IMR-90 (cell line): ENCODE results near the gene IQGAP2. TPM values are rescaled to one million over a fixed set of nuclear protein-coding genes. Genes with fewer than 3 reads are reported as not detected.

Experiments used
- ATAC-seq: fragments of 200-7000 bp; cut with Tn5 transposase; 2 replicates; pipeline ENCODE4 v1.9.1; 2020; ENCODE audit warnings: low read depth, mild to moderate bottlenecking, moderate library complexity
- BruUV-seq: library from RNA; stranded (reverse); fragments of 400-500 nt; replicated peaks from 2 replicates; lab custom pipeline; 2021; lab: Mats Ljungman, UMichigan
- CTCF ChIA-PET: fragments of 300-600 bp; formaldehyde crosslinking; extraction: SDS; loops from one replicate; lab custom pipeline; 2021; ENCODE audit warnings: antibody characterized with exemption; lab: Yijun Ruan, JAX
- POLR2A ChIA-PET: fragments of 300-600 bp; sonication (Branson Sonifier 250); formaldehyde crosslinking; loops from one replicate; lab custom pipeline; 2022; ENCODE audit warnings: antibody characterized with exemption; ENCODE audit not compliant: unreplicated experiment; lab: Charles Lee
- DNase-seq: peaks from one replicate; pipeline ENCODE4 v3.0.0; 2013
- H2AFZ ChIP-seq: replicated peaks from 2 replicates; pipeline ENCODE3; 2013; ENCODE audit warnings: low read length, mild to moderate bottlenecking; ENCODE audit not compliant: poor library complexity
- H2AK5ac ChIP-seq: 2 replicates; pipeline ENCODE4 v1.6.1; 2013; ENCODE audit warnings: low read depth, low read length, inconsistent platforms
- H2AK9ac ChIP-seq: replicated peaks from 2 replicates; pipeline ENCODE3; 2013; ENCODE audit warnings: mild to moderate bottlenecking, low read depth, low read length, moderate library complexity; ENCODE audit not compliant: poor library complexity
- H2BK120ac ChIP-seq: 2 replicates; pipeline ENCODE4 v1.6.1; 2013; ENCODE audit warnings: low read depth, low read length, inconsistent platforms
- H2BK15ac ChIP-seq: 3 replicates; pipeline ENCODE4 v1.6.1; 2013; ENCODE audit warnings: low read depth, low read length, inconsistent platforms
- H2BK20ac ChIP-seq: 2 replicates; pipeline ENCODE4 v1.6.1; 2013; ENCODE audit warnings: low read depth, mild to moderate bottlenecking, inconsistent platforms, low read length, moderate library complexity
- H2BK5ac ChIP-seq: 2 replicates; pipeline ENCODE4 v1.6.1; 2013; ENCODE audit warnings: mild to moderate bottlenecking, low read depth, low read length, inconsistent platforms; ENCODE audit not compliant: poor library complexity, severe bottlenecking
- H3K14ac ChIP-seq: replicated peaks from 2 replicates; pipeline ENCODE4 v1.6.1; 2013; ENCODE audit warnings: low read depth, low read length, inconsistent platforms
- H3K18ac ChIP-seq: 2 replicates; pipeline ENCODE4 v1.6.1; 2013; ENCODE audit warnings: low read depth, low read length, control low read depth
- H3K23ac ChIP-seq: 2 replicates; pipeline ENCODE4 v1.6.1; 2013; ENCODE audit warnings: low read depth, low read length, inconsistent platforms
- H3K27ac ChIP-seq: 2 replicates; pipeline ENCODE4 v1.5.1; 2013; ENCODE audit warnings: mild to moderate bottlenecking, control low read depth, low read length; ENCODE audit not compliant: insufficient read depth
- H3K27me3 ChIP-seq: 2 replicates; pipeline ENCODE4 v1.6.1; 2013; ENCODE audit warnings: low read length; ENCODE audit not compliant: control insufficient read depth, insufficient read depth
- H3K36me3 ChIP-seq: 2 replicates; pipeline ENCODE4 v1.6.1; 2013; ENCODE audit warnings: low read length, mixed read lengths; ENCODE audit not compliant: control insufficient read depth, insufficient read depth
- H3K4ac ChIP-seq: 2 replicates; pipeline ENCODE4 v1.6.1; 2013; ENCODE audit warnings: low read depth, low read length, inconsistent platforms
- H3K4me1 ChIP-seq: 2 replicates; pipeline ENCODE4 v1.6.1; 2013; ENCODE audit warnings: low read length, mixed read lengths; ENCODE audit not compliant: control insufficient read depth, insufficient read depth
- H3K4me2 ChIP-seq: 2 replicates; pipeline ENCODE4 v1.6.1; 2013; ENCODE audit warnings: low read depth, mild to moderate bottlenecking, control low read depth, low read length, moderate library complexity
- H3K4me3 ChIP-seq: 2 replicates; pipeline ENCODE4 v1.5.1; 2013; ENCODE audit warnings: low read depth, mild to moderate bottlenecking, control low read depth, low read length, moderate library complexity; ENCODE audit not compliant: insufficient read depth
- H3K56ac ChIP-seq: 2 replicates; pipeline ENCODE4 v1.6.1; 2013; ENCODE audit warnings: low read length, inconsistent platforms; ENCODE audit not compliant: insufficient read depth; ENCODE audit errors: extremely low read depth
- H3K79me1 ChIP-seq, 2 experiments: 2 replicates each; pipeline ENCODE4 v1.6.1; 2013; ENCODE audit warnings: low read length in 2 of 2, inconsistent platforms in 1 of 2, low read depth in 1 of 2
- H3K9ac ChIP-seq: 2 replicates; pipeline ENCODE4 v1.6.1; 2013; ENCODE audit warnings: low read depth, low read length, control low read depth
- H3K9me1 ChIP-seq: 2 replicates; pipeline ENCODE4 v1.6.1; 2013; ENCODE audit warnings: low read length, inconsistent platforms; ENCODE audit not compliant: insufficient read depth
- H3K9me3 ChIP-seq: 2 replicates; pipeline ENCODE4 v1.6.1; 2013; ENCODE audit warnings: low read length; ENCODE audit not compliant: control insufficient read depth, insufficient read depth
- H4K20me1 ChIP-seq: 2 replicates; pipeline ENCODE4 v1.6.1; 2013; ENCODE audit warnings: low read length, inconsistent platforms; ENCODE audit not compliant: insufficient read depth
- H4K5ac ChIP-seq: 2 replicates; pipeline ENCODE4 v1.6.1; 2013; ENCODE audit warnings: mild to moderate bottlenecking, low read depth, low read length, control low read depth
- H4K8ac ChIP-seq, 2 experiments: 2 replicates each; pipeline ENCODE4 v1.6.1; 2013; ENCODE audit warnings: low read depth in 2 of 2, low read length in 2 of 2, control low read depth in 1 of 2, inconsistent platforms in 1 of 2
- H4K91ac ChIP-seq: 2 replicates; pipeline ENCODE4 v1.6.1; 2013; ENCODE audit warnings: low read depth, low read length, inconsistent platforms; ENCODE audit not compliant: insufficient read depth
- BHLHE40 ChIP-seq: fragments of 150-350 bp; IDR thresholded peaks from 2 replicates; pipeline ENCODE4 v1.6.1; 2016; ENCODE audit warnings: mild to moderate bottlenecking, low read depth, low read length
- CEBPB ChIP-seq: IDR thresholded peaks from 2 replicates; pipeline ENCODE4 v1.6.1; 2012; ENCODE audit warnings: low read depth, low read length, improper control_type of control experiment
- MAFK ChIP-seq: IDR thresholded peaks from 2 replicates; pipeline ENCODE4 v1.6.1; 2012; ENCODE audit warnings: low read depth, low read length, improper control_type of control experiment
- MAZ ChIP-seq: IDR thresholded peaks from 2 replicates; pipeline ENCODE4 v1.6.1; 2012; ENCODE audit warnings: low read depth, mild to moderate bottlenecking, low read length, improper control_type of control experiment, moderate library complexity, borderline replicate concordance
- WGBS, 2 experiments: methylation state at CpG; one replicate each; pipeline versions ENCODE4 v1.1.5 to v1.1.7; 2013; ENCODE audit warnings: missing lambda C conversion rate in 2 of 2; ENCODE audit not compliant: insufficient read length in 1 of 2; ENCODE audit errors: extremely low coverage in 2 of 2; 5-methylcytosine and 5-hydroxymethylcytosine counted together
- dilution Hi-C: fragments of 300-500 bp; cut with HindIII; formaldehyde crosslinking; loops from one replicate; pipeline ENCODE4 v1.14.3; 2018; ENCODE audit warnings: low sequenced_read_pairs; ENCODE audit not compliant: unreplicated experiment
- in situ Hi-C: fragments of 300-500 bp; cut with MboI; formaldehyde crosslinking; loops from 3 replicates; pipeline ENCODE4 v1.14.3; 2019; ENCODE audit warnings: low sequenced_read_pairs, inconsistent platforms, mixed read lengths
- intact Hi-C: fragments of 100-400 bp; cut with micrococcal nuclease; formaldehyde crosslinking; loops from 2 replicates; pipeline ENCODE4 v1.10.0; 2022
- polyA plus RNA-seq, 3 experiments: library from polyadenylated mRNA; depleted of rRNA; stranded (reverse); fragments of >200 nt; gene quantifications; 2 replicates each; pipeline ENCODE4 v1.2.3, GENCODE V29; 2012; ENCODE audit warnings: low replicate concordance in 1 of 3
- total RNA-seq: library from RNA; depleted of rRNA; stranded (reverse); fragments of >200 nt; gene quantifications from 2 replicates; pipeline ENCODE4 v1.2.3, GENCODE V29; 2012

Gene IQGAP2
- total and polyA plus RNA-seq, 2 of the 4 experiments (the other 2 are of a cell fraction), result 0.21 to 0.36 TPM

GRCh38 chr5:76690704-76691466 lies 287.8 kb downstream of the IQGAP2 start:
- Histone ChIP-seq H3K27ac (peak overlapping the region; percentile 99), H2AK5ac (peak overlapping the region; percentile 100), H3K4me3 (no peak overlapping the region), H3K23ac (peak overlapping the region; percentile 93), H3K36me3 (no peaks in the 10 kb centered on the region), H4K8ac (peak overlapping the region; percentile 96 to 98), H2BK20ac (peak overlapping the region; percentile 99), H4K5ac (peak overlapping the region; percentile 99), H3K9ac (peak overlapping the region; percentile 15; the same call in 1 of the 2 replicates), H3K79me1 (peaks cover 0 to 8% of the 10 kb centered on the region in 2 experiments; a peak in 2 of 4 replicates), H2BK5ac (peak overlapping the region; percentile 100), H2BK120ac (peak overlapping the region; percentile 99), H2BK15ac (peak overlapping the region; percentile 95), H2AK9ac (peak overlapping the region; percentile 88), H3K9me1 (peaks cover 11% of the 10 kb centered on the region; the same call in 1 of the 2 replicates), H3K9me3 (no peaks in the 10 kb centered on the region), H3K4me2 (no peak overlapping the region), H2AFZ (no peak overlapping the region), H3K4me1 (peaks cover 27% of the 10 kb centered on the region), H3K56ac (peak overlapping the region; percentile 87), H4K91ac (peak overlapping the region; percentile 100), H3K4ac (peak overlapping the region; percentile 98), H3K18ac (peak overlapping the region; percentile 100), H3K14ac (peak overlapping the region; percentile 96), H3K27me3 (no peaks in the 10 kb centered on the region), H4K20me1 (no peaks in the 10 kb centered on the region)
- 83% methylated on average over 2 of the region's 7 CpGs; no CpG with 5 or more reads in 1 of the 2 experiments for WGBS, 2 experiments
- no TSS peak for BruUV-seq
- ATAC-seq (peak; percentile 3), DNase-seq (peak; percentile 72)
- TF ChIP-seq MAFK (no peak), CEBPB (0 out of 2 replicates have a peak, but pooled peaks have one; percentile 16), BHLHE40 (peak; percentile 75; the same call in 1 of the 2 replicates), MAZ (no peak)
- POLR2A ChIA-PET, result interaction anchor here (0.6 kb wide), 1 partner anchor 15 kb away, joined by 3 read pairs; no protein-coding TSS in a partner anchor
- intact Hi-C loops (no loop called here), dilution Hi-C loops (no loop called here), in situ Hi-C loops (no loop called here)
- CTCF ChIA-PET, result interaction anchor here (0.6 kb wide), 1 partner anchor 125 kb away, joined by 3 read pairs; no protein-coding TSS in a partner anchor
